GM21576 (cell line): ENCODE measurements around the gene ZDHHC20.
"Not testable (repeated sequence)": the region's sequence is repeated elsewhere in the genome, so short reads cannot be mapped to it uniquely, and the experiment has no call there.

Experiments used
- ATAC-seq: cut with Tn5 transposase; IDR thresholded peaks from one replicate; pipeline ENCODE4 v1.9.1; 2021; ENCODE audit warnings: mild to moderate bottlenecking, moderate library complexity; ENCODE audit not compliant: unreplicated experiment

The ZDHHC20 gene

GRCh38 chr13:21436582-21436981 is 22.5 kb downstream of the ZDHHC20 start:
- no peak for ATAC-seq

DNA sequence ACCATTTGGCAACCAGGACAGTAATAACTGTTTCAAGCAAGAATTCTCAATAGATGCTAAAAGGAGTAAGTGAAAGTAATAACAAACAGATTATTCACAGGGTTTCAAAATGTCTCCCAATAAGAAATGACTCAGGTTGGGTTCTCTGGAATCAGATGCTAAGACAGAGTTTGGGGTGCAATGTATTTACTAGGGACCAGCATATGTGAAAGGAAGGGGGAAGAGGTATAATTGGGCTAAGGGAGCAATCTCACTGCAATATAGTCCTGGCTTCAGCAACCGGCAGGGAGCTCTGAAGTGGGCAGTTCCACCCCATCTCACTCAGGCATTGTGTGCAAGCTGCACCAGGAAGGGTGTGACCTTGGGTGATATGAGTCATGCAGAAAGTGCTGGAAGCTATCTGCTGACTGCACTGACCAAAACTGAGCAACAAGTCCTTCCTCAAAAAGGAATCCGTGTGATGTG is 23.4 kb downstream of the ZDHHC20 start:
- ATAC-seq: peak; percentile 100

- ATAC-seq: no peak
These were observed 23.9 kb downstream of the ZDHHC20 start for GRCh38 chr13:21435231-21435630.

GRCh38 chr13:21434588-21434987 is 24.5 kb downstream of the ZDHHC20 start:
- no peak for ATAC-seq

GRCh38 chr13:21429211-21429610 is 29.9 kb downstream of the ZDHHC20 start:
- ATAC-seq: no peak

DNA sequence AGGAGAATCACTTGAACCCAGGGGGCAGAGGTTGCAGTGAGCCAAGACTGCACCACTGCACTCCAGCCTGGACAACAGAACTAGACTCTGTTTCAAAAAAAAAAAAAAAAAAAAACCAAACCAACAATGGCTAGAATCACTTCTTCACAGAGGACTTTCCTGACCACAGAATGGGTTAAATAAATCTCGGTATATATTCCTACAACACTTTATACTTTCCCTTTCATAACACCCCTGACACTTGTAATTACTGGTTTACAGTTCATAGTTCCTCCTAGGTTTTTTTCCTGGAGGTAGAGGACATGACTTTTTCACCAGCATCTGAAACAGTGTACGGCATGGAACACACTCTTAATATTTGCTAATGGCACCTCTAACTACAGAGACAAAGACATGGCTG is 31.4 kb downstream of the ZDHHC20 start:
- no peak for ATAC-seq

DNA sequence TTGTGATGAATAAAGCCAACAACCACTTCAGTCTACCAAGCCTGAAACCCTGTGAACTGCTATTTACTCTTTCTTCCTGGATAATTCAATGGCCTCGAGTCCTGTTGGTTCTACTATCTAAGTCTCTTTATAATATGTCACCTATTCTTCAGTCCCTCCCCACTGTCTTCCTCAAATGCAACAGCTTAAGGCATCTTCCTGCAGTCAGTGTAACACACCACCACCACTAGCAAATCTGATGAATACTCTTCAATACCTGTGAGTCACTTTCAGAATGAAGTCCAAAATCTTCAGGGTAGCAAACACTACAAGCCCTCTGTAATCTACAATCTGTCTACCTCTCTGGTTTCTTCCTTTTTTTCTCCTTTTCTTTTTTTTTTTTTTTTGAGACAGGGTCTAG is 32.9 kb downstream of the ZDHHC20 start:
- ATAC-seq: no peak

- no peak for ATAC-seq
These were observed 38.4 kb downstream of the ZDHHC20 start for GRCh38 chr13:21420706-21421105.

GRCh38 chr13:21413013-21413412 is 46.1 kb downstream of the ZDHHC20 start:
- no peak for ATAC-seq

DNA sequence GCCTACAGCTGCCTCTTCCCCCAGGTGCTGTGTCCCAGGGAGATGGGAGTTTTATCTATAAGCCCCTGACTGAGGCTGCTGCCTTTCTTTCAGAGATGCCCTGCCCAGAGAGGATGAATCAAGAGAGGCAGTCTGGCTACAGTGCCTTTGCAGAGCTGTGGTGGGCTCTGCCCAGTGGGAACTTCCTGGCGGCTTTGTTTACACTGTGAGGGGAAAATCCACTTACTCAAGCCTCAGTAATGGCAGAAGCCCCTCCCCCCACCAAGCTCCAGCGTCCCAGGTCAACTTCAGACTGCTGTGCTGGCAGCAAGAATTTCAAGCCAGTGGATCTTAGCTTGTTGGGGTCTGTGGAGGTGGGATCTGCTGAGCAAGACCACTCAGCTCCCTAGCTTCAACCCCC is 48.6 kb downstream of the ZDHHC20 start:
- ATAC-seq: not testable (repeated sequence)

- no peak for ATAC-seq
These were observed 53.8 kb downstream of the ZDHHC20 start for GRCh38 chr13:21405309-21405708.

DNA sequence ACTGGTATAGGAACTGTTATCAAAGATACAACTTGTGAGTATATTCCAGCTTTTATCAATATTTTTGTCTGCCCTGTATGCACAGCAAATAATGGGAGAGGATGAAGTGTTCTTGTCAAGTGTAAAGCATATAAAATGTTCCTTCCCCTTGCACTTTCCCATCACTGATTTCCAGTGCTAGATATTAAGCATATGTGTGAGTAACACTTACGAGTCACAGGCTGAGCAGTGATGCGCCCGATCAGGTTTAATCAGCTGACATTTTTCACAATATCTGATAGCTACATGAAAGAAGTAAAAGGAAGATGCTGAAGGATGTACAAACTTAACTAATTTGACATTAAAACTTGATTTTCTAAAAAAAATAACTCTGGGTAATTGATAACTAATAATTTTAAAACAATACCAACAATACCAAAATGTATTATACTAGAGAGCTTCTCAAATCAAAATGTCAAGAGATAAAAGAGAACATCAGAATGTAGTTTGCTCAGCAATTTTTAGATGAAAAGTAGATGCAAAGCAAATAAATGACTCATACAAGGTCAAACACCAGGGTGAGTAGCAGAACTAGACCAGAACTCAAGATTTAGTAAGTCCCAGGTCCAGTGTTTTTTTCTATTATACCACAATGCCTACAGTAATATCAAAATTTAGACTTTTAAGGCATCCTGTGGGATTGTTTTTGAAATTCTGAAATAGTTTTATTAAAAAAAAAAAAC is 56.4 kb downstream of the ZDHHC20 start:
- ATAC-seq: no peak

DNA sequence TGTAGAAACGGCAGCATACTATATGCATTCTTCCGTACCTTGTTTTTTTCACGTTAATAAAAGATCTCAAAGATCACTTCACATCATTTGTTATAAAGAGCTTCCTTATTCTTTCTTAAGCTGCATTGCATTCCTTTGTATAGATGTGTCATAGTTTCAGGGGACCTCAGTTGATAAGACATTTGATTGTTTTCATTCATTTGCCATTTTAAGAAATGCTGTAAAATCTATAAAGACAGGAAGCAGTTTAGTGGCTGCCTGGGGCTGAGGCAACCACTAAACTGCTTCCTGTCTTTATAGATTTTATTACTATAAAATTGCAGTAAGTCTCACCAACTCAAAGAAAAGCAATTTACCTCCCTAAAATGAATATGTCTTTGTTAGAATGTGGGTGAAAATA is 59.4 kb downstream of the ZDHHC20 start:
- ATAC-seq: no peak

GRCh38 chr13:21395953-21396352 is 63.1 kb downstream of the ZDHHC20 start:
- no peak for ATAC-seq

GRCh38 chr13:21389124-21389523 is 70.0 kb downstream of the ZDHHC20 start:
- no peak for ATAC-seq

DNA sequence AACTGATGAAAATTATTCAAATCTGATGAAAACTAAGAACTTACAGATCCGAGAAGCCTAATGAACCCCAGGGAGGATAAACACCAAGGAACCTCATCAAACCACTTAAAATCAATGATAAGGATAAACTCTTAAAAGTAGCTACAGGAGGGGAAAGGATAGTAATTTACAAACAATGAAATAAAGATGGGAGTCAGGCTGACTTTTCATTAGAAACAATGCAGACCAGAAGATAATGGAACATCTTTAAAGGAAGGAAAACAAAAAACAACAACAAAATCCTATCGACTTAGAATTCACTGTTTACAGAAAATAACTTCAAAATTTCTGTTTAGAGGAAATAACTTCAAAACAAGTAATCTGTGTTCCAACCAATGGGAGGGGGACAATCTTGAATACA is 73.4 kb downstream of the ZDHHC20 start:
- no peak for ATAC-seq

GRCh38 chr13:21383090-21383489 is 76.0 kb downstream of the ZDHHC20 start:
- no peak for ATAC-seq

DNA sequence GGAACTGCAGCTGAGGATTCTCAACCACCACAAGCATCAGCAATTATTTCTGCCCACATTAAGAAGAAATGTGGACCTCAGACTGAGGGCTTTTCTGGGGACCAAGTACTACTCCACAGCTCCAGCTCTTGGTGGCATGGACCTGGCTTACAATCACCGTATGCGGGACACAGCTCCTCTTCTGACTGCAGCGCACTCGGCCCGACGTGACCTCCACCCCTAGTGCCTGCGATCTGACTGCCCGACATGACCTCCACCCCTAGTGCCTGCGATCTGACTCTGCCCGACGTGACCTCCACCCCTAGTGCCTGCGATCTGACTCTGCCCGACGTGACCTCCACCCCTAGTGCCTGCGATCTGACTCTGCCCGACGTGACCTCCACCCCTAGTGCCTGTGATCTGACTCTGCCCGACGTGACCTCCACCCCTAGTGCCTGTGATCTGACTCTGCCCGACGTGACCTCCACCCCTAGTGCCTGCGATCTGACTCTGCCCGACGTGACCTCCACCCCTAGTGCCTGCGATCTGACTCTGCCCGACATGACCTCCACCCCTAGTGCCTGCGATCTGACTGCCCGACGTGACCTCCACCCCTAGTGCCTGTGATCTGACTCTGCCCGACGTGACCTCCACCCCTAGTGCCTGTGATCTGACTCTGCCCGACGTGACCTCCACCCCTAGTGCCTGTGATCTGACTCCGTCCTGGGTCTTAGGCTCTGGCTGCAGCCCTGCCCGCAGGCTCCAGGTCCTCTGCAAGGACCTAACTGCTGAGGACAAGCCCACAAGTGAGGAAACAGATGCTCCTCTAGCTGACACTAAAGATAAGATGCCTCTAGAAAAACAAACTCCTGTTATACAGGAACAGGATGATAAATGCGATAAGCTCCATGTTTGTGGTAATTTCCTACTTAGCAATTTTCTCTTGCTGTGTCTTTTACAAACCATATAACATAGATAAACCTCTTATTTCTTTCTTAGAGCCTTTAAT is 81.8 kb downstream of the ZDHHC20 start:
- ATAC-seq: not testable (repeated sequence)

DNA sequence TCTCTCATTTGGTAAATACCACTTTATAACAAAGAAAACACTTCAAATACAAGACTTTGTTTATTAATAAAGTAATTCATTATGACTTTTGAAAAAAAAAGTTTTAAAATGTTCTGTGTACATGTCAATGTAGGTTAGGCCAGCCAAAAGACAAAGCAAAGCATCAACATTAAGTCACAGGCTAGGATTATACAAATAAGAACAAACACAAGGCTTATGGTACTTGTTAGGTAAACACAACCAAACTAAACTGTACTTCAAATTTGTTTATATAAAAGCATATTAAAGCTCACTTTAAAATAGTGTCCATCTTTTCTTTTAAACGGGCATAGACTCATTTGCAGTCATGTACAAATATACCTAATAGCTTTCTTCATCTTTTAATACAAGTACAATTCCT is 86.6 kb downstream of the ZDHHC20 start:
- no peak for ATAC-seq

GRCh38 chr13:21371011-21371410 is 88.1 kb downstream of the ZDHHC20 start:
- no peak for ATAC-seq

GRCh38 chr13:21365574-21365973 is 93.5 kb downstream of the ZDHHC20 start:
- no peak for ATAC-seq

DNA sequence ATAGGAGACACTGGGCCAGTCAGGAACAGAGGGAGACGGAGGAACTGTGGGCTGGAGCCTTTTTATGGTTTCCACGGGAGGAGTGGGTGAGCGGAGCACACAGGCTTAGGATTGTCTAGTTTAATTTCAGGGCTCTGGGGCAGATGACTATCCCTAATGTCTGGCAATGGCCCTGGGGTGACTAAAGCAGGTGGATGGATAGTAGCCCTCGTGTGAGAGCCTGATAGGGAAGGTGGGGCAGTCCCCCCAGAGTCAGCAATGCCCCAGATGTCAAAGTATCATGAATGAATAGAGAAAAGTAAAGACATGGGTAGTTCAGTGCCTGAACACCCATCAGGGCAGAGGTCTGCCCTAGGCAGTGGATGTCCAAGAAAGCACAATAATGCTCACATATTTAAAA is 94.2 kb downstream of the ZDHHC20 start:
- ATAC-seq: no peak
